Adrenal gland (tissue), 5 donors: ENCODE measurements around the gene CCDC124.

ENCODE experiments used
- CTCF ChIP-seq, 6 experiments: fragments of 450-650 bp in 4 of 6; fragments of 200-600 bp in 2 of 6; sonication (generic) in 1 of 6; IDR thresholded peaks; 1 replicate in 5 of 6; 2 replicates in 1 of 6; pipeline versions ENCODE4 v1.5.1 to v1.8.0; 2016 to 2021; ENCODE audit warnings: antibody characterized with exemption in 6 of 6, mild to moderate bottlenecking in 2 of 6, moderate library complexity in 1 of 6
- POLR2A ChIP-seq, 2 donors: fragments of 450-650 bp; IDR thresholded peaks; one replicate each; pipeline ENCODE4 v1.6.1; 2017; ENCODE audit warnings: antibody characterized with exemption in 2 of 2, mild to moderate bottlenecking in 2 of 2, moderate library complexity in 1 of 2
- donor health status: DM: no; HTN: no; CAD: no.

DNA sequence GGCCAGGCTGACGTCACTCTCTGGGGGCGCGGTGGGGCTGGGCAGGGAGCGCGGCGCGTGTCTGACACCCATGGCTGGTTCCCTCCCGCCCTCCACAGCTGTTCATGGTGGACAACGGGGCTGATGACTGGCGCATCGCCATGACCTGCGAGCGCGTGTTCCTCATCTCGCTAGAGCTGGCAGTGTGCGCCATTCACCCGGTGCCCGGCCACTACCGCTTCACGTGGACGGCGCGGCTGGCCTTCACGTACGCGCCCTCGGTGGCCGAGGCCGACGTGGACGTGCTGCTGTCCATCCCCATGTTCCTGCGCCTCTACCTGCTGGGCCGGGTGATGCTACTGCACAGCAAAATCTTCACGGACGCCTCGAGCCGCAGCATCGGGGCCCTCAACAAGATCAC lies 48.8 kb downstream of the CCDC124 start:
- TF ChIP-seq CTCF (IDR thresholded peaks at IDR 0.05) (no peak), POLR2A (IDR thresholded peaks at IDR 0.05) (no peak)
